ENCODE data around the gene ASB10.

- no peak for TF ChIP-seq CTCF (IDR thresholded peaks at IDR 0.05)
- TF ChIP-seq POLR2A (IDR thresholded peaks at IDR 0.05) = no peak
Measured at GRCh38 chr7:151223728-151224127, 36.7 kb upstream of the ASB10 start.
